ENCODE results near the gene SWAP70. TPM values are rescaled to one million over a fixed set of nuclear protein-coding genes. Genes with fewer than 3 reads are reported as not detected.

SWAP70 gene
- total and polyA plus RNA-seq, 2 of the 8 experiments (the other 6 are each of a cell fraction or from before 2014, with no cell fraction given), result 14.8 to 37.5 TPM

DNA sequence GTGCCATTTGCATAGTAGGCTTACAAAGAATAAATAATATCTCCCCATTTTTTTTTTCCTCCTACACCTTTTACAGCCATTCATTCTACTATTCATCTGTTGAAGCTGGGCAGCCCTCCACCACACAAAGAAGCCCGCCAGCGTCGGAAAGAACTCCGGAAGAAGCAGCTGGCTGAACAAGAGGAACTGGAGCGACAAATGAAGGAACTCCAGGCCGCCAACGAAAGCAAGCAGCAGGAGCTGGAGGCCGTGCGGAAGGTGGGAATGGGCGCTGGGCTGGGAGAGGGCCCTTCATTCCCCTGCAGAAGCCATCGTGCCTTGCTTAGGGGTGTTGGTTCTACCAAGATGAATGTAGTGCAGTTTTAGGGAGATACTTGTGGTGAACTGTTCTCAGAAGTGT, 68.6 kb downstream of the SWAP70 start:
- Histone ChIP-seq H3K36me3 (ENCODE audit: control insufficient read depth in 2 of 4, insufficient read depth in 4 of 4, low read length in 3 of 4) (peaks cover 5 to 50% (median 13%) of the 10 kb centered on the region in 4 experiments; a peak in 7 of 8 replicates), H3K4ac (replicated peaks; ENCODE audit: insufficient read length, low read depth, low read length) (no peak overlapping the region), H3K56ac (replicated peaks; ENCODE audit: insufficient read length, low read depth, low read length) (no peak overlapping the region), H3K79me1 (ENCODE audit: low read depth, low read length) (0 out of 2 replicates have a peak, but pooled peaks cover 2% of the 10 kb centered on the region), H2BK20ac (ENCODE audit: low read length) (no peak overlapping the region), H4K8ac (ENCODE audit: extremely low read depth, insufficient read depth, low read length) (no peak overlapping the region), H3K9me3 (ENCODE audit: insufficient read depth in 2 of 2, low read depth in 1 of 2, low read length in 1 of 2) (no peaks in the 10 kb centered on the region), H3K9ac (replicated peaks in 1 of 4; ENCODE audit: extremely low read depth in 1 of 4, low read depth in 3 of 4, low read length in 3 of 4) (no peak overlapping the region), H3K18ac (ENCODE audit: extremely low read depth, low read length) (no peak overlapping the region), H3K14ac (ENCODE audit: insufficient read length) (no peak overlapping the region), H4K5ac (ENCODE audit: insufficient read length, low read depth, low read length) (no peak overlapping the region), H3K27ac (ENCODE audit: low read depth, low read length) (no peak overlapping the region), H4K20me1 (replicated peaks in 1 of 2; ENCODE audit: control insufficient read depth in 1 of 2, insufficient read depth in 2 of 2, low read length in 2 of 2) (no peaks in the 10 kb centered on the region), H2AK5ac (ENCODE audit: low read depth, low read length) (no peak overlapping the region), H3K4me3 (ENCODE audit: extremely low read depth in 1 of 4, insufficient read depth in 2 of 4, low read depth in 3 of 4, low read length in 4 of 4) (no peak overlapping the region), H3K4me1 (replicated peaks in 1 of 4; ENCODE audit: control insufficient read depth in 3 of 4, insufficient read depth in 4 of 4, low read length in 3 of 4) (no peaks in the 10 kb centered on the region), H4K91ac (replicated peaks; ENCODE audit: insufficient read length, low read length) (no peak overlapping the region), H3K4me2 (ENCODE audit: insufficient read depth in 1 of 2, low read depth in 2 of 2, low read length in 2 of 2) (no peak overlapping the region), H2BK5ac (ENCODE audit: low read depth, low read length) (no peak overlapping the region), H2BK120ac (replicated peaks; ENCODE audit: low read depth, low read length) (no peak overlapping the region), H3K79me2 (ENCODE audit: control insufficient read depth in 1 of 2, insufficient read depth in 2 of 2, low read length in 2 of 2) (no peaks in the 10 kb centered on the region), H2AFZ (ENCODE audit: low read length) (no peak overlapping the region), H3K23ac (ENCODE audit: insufficient read length) (no peak overlapping the region), H3K23me2 (ENCODE audit: low read depth, low read length) (no peaks in the 10 kb centered on the region), H2BK12ac (ENCODE audit: low read depth, low read length) (no peak overlapping the region), H3K27me3 (replicated peaks in 1 of 4; ENCODE audit: control insufficient read depth in 3 of 4, extremely low read depth in 1 of 4, insufficient read depth in 3 of 4, low read length in 3 of 4) (no peaks in the 10 kb centered on the region), H2BK15ac (ENCODE audit: low read length) (no peak overlapping the region)
- ChIA-PET CTCF (ENCODE audit: partially characterized antibody) (interaction anchor here (0.8 to 2.4 kb wide), 6 partner anchors 16 to 190 kb away, joined by 3 to 11 read pairs (median 4); no protein-coding TSS in a partner anchor), POLR2A (ENCODE audit: partially characterized antibody) (interaction anchor here (1.1 kb wide), 1 partner anchor 24 kb away, joined by 3 read pairs; no protein-coding TSS in a partner anchor)
- DNase-seq (ENCODE audit: low read depth in 1 of 2, low spot score in 2 of 2) (no peak), FAIRE-seq (no peak)
- WGBS, 2 experiments (ENCODE audit: extremely low coverage in 1 of 2, insufficient coverage in 1 of 2, insufficient read length in 1 of 2, insufficient replicate concordance in 2 of 2, low coverage in 1 of 2, low lambda C conversion rate in 2 of 2, missing lambda C conversion rate in 1 of 2), result 86% methylated on average over 11 of the region's 11 CpGs; no CpG with 5 or more reads in 1 of the 2 experiments
- TF ChIP-seq NANOG (IDR thresholded peaks at IDR 0.05; ENCODE audit: insufficient read depth, low read depth, low read length, poor library complexity, severe bottlenecking), result no peak
- TF ChIP-seq ZNF274 (IDR thresholded peaks at IDR 0.05; ENCODE audit: borderline replicate concordance, extremely low read depth, low read length), result no peak
- no peak for TF ChIP-seq RAD21 (IDR thresholded peaks at IDR 0.05 in 1 of 2, conservative IDR thresholded peaks at IDR 0.05 in 1 of 2; ENCODE audit: low read depth in 2 of 2, low read length in 2 of 2)
- TF ChIP-seq HDAC6 (IDR thresholded peaks at IDR 0.05; ENCODE audit: low read depth, low read length), result no peak
- TF ChIP-seq, protein P1, sequence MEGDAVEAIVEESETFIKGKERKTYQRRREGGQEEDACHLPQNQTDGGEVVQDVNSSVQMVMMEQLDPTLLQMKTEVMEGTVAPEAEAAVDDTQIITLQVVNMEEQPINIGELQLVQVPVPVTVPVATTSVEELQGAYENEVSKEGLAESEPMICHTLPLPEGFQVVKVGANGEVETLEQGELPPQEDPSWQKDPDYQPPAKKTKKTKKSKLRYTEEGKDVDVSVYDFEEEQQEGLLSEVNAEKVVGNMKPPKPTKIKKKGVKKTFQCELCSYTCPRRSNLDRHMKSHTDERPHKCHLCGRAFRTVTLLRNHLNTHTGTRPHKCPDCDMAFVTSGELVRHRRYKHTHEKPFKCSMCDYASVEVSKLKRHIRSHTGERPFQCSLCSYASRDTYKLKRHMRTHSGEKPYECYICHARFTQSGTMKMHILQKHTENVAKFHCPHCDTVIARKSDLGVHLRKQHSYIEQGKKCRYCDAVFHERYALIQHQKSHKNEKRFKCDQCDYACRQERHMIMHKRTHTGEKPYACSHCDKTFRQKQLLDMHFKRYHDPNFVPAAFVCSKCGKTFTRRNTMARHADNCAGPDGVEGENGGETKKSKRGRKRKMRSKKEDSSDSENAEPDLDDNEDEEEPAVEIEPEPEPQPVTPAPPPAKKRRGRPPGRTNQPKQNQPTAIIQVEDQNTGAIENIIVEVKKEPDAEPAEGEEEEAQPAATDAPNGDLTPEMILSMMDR (IDR thresholded peaks at IDR 0.05; ENCODE audit: control extremely low read depth in 1 of 3, insufficient read depth in 1 of 3, low read depth in 1 of 3, low read length in 3 of 3), result no peak
- TF ChIP-seq GABPA (IDR thresholded peaks at IDR 0.05; ENCODE audit: borderline replicate concordance, insufficient read depth, low read length), result no peak
- TF ChIP-seq BCL11A (IDR thresholded peaks at IDR 0.05; ENCODE audit: low read depth in 2 of 2, low read length in 2 of 2), result no peak
- TF ChIP-seq CHD2 (IDR thresholded peaks at IDR 0.05; ENCODE audit: low read length), result no peak
- no peak for TF ChIP-seq SAP30 (IDR thresholded peaks at IDR 0.05; ENCODE audit: insufficient read depth, insufficient replicate concordance, low read length)
- TF ChIP-seq CTBP2 (IDR thresholded peaks at IDR 0.05; ENCODE audit: borderline replicate concordance, insufficient read depth, insufficient read length, low read length), result no peak
